ENCODE data around the gene LRRC56. TPM values are rescaled to one million over a fixed set of nuclear protein-coding genes. Genes with fewer than 3 reads are reported as not detected.

Gene LRRC56
- total RNA-seq, 1 experiment from 2014 or later: 2.1 TPM

- no peak for DNase-seq (ENCODE audit: low spot score)
- BruUV-seq (replicated peaks): no TSS peak
- H3K27ac ChIP-seq (ENCODE audit: low read depth, low read length, poor library complexity, severe bottlenecking): peak overlapping the region; percentile 42
- no peaks in the 10 kb centered on the region for H3K27me3 ChIP-seq (replicated peaks; ENCODE audit: insufficient read depth, low read depth, low read length, poor library complexity)
- no peak for TF ChIP-seq EZH2 (IDR thresholded peaks at IDR 0.05; ENCODE audit: borderline replicate concordance, low read depth, low read length, poor library complexity, severe bottlenecking)
- TF ChIP-seq CTCF (conservative IDR thresholded peaks at IDR 0.05; ENCODE audit: low read depth, low read length): no peak
- H3K36me3 ChIP-seq (ENCODE audit: insufficient read depth, low read length, poor library complexity, severe bottlenecking): no peaks in the 10 kb centered on the region
- ChIA-PET CTCF (no interaction called here), POLR2A (ENCODE audit: low non-redundant PET) (no interaction called here)
- H3K9me3 ChIP-seq (ENCODE audit: low read depth, low read length, poor library complexity, severe bottlenecking): no peaks in the 10 kb centered on the region
- intact Hi-C loops (cut with micrococcal nuclease; ENCODE audit: unreplicated experiment): no loop called here
- H3K4me3 ChIP-seq (ENCODE audit: low read depth, low read length, poor library complexity, severe bottlenecking): peak overlapping the region; percentile 64
- no peaks in the 10 kb centered on the region for H3K4me1 ChIP-seq (ENCODE audit: insufficient read depth, low read length, poor library complexity, severe bottlenecking)
Observed at GRCh38 chr11:567629-568292, 30.4 kb downstream of the LRRC56 start.

GRCh38 chr11:568306-569157 lies 31.2 kb downstream of the LRRC56 start:
- H3K4me3 ChIP-seq (ENCODE audit: low read depth, low read length, poor library complexity, severe bottlenecking): peak overlapping the region; percentile 64
- H3K36me3 ChIP-seq (ENCODE audit: insufficient read depth, low read length, poor library complexity, severe bottlenecking): no peaks in the 10 kb centered on the region
- H3K27me3 ChIP-seq (replicated peaks; ENCODE audit: insufficient read depth, low read depth, low read length, poor library complexity): no peaks in the 10 kb centered on the region
- BruUV-seq (replicated peaks): no TSS peak
- H3K4me1 ChIP-seq (ENCODE audit: insufficient read depth, low read length, poor library complexity, severe bottlenecking): no peaks in the 10 kb centered on the region
- intact Hi-C loops (cut with micrococcal nuclease; ENCODE audit: unreplicated experiment): no loop called here
- H3K9me3 ChIP-seq (ENCODE audit: low read depth, low read length, poor library complexity, severe bottlenecking): no peaks in the 10 kb centered on the region
- TF ChIP-seq EZH2 (IDR thresholded peaks at IDR 0.05; ENCODE audit: borderline replicate concordance, low read depth, low read length, poor library complexity, severe bottlenecking): no peak
- TF ChIP-seq CTCF (conservative IDR thresholded peaks at IDR 0.05; ENCODE audit: low read depth, low read length): no peak
- H3K27ac ChIP-seq (ENCODE audit: low read depth, low read length, poor library complexity, severe bottlenecking): peak overlapping the region; percentile 88
- ChIA-PET CTCF (interaction anchor here (0.6 kb wide), 1 partner anchor 218 kb away, joined by 3 read pairs; no protein-coding TSS in a partner anchor), POLR2A (ENCODE audit: low non-redundant PET) (no interaction called here)
- peak; percentile 96 for DNase-seq (ENCODE audit: low spot score)

DNA sequence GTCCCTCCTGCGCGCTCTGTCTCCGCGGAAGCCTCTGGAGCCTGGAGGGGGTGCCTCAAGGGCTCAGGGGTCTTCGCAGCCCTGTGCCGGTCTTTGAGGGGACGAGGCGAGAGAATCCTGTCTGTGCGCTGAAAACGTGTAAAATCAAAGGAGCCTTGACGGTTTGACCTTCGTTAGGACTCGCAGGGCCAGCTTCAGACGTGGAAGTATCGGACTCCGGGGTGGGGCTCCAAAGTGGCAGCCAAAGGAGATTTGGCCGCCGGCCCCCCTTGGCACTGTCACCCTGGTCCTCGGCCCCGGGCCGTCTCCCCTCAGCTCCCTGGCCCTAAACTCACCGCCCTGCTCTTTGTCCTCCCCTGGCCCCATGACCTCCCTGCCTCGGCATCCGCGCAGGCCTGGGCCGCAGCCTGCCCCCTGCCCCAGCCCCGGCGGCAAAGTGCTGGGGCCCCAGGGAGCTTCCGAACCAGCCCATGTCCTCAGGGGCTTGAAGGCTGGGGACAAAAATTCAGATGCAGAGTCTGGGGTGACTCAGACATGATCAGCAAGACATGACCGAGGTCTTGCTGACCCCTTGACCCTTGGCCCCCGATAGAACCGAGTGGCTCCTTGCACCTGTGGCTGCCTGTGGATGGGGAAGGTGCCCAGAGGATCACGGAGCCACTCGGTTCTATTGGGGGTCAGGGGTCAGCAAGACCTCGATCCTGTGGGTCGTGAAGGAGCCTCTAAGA lies 32.0 kb downstream of the LRRC56 start:
- no peak for TF ChIP-seq CTCF (conservative IDR thresholded peaks at IDR 0.05; ENCODE audit: low read depth, low read length)
- no peak for TF ChIP-seq EZH2 (IDR thresholded peaks at IDR 0.05; ENCODE audit: borderline replicate concordance, low read depth, low read length, poor library complexity, severe bottlenecking)
- Histone ChIP-seq H3K9me3 (ENCODE audit: low read depth, low read length, poor library complexity, severe bottlenecking) (no peaks in the 10 kb centered on the region), H3K4me1 (ENCODE audit: insufficient read depth, low read length, poor library complexity, severe bottlenecking) (no peaks in the 10 kb centered on the region), H3K27me3 (replicated peaks; ENCODE audit: insufficient read depth, low read depth, low read length, poor library complexity) (no peaks in the 10 kb centered on the region), H3K27ac (ENCODE audit: low read depth, low read length, poor library complexity, severe bottlenecking) (peak overlapping the region; percentile 88), H3K4me3 (ENCODE audit: low read depth, low read length, poor library complexity, severe bottlenecking) (peak overlapping the region; percentile 64), H3K36me3 (ENCODE audit: insufficient read depth, low read length, poor library complexity, severe bottlenecking) (no peaks in the 10 kb centered on the region)
- POLR2A ChIA-PET (ENCODE audit: low non-redundant PET): no interaction called here
- BruUV-seq (replicated peaks): no TSS peak
- intact Hi-C loops (cut with micrococcal nuclease; ENCODE audit: unreplicated experiment): no loop called here
- CTCF ChIA-PET: interaction anchor here (0.6 kb wide), 1 partner anchor 219 kb away, joined by 3 read pairs; no protein-coding TSS in a partner anchor
- no peak for DNase-seq (ENCODE audit: low spot score)

Data from A673 (cell line).